Activated naive CD4-positive, alpha-beta T cell treated with anti-CD3 and anti-CD28 coated beads, Interleukin-2, amount 50 U/mL, for 72 hours (primary cell): ENCODE data around the gene ZDHHC20. TPM values are rescaled to one million over a fixed set of nuclear protein-coding genes. Genes with fewer than 3 reads are reported as not detected.

Experiments used
- ATAC-seq, 2 donors: fragments of 150-1000 bp; cut with Tn5 transposase; 2 replicates each; pipeline ENCODE4 v1.10.0; 2021; ENCODE audit warnings: mild to moderate bottlenecking in 2 of 2, moderate library complexity in 2 of 2
- DNase-seq, 2 donors: peaks; one replicate each; pipeline ENCODE4 v3.0.0; 2021 to 2022; ENCODE audit warnings: low spot score in 2 of 2
- H3K27ac Mint-ChIP-seq, 2 donors: one replicate each; pipeline ENCODE4 v1.8.0; 2022; ENCODE audit warnings: mild to moderate bottlenecking in 2 of 2, mixed read lengths in 2 of 2
- H3K36me3 Mint-ChIP-seq, 2 donors: one replicate each; pipeline ENCODE4 v1.8.0; 2022; ENCODE audit warnings: mixed read lengths in 2 of 2
- H3K9me3 Mint-ChIP-seq, 2 donors: one replicate each; pipeline ENCODE4 v1.8.0; 2022; ENCODE audit warnings: mixed read lengths in 2 of 2
- total RNA-seq, 2 donors: library from RNA; stranded (reverse); gene quantifications; one replicate each; pipeline ENCODE4 v1.2.3, GENCODE V29; 2022

The ZDHHC20 gene
- 10 to 100 TPM; 42.6 to 44.1 TPM for total RNA-seq

- Mint-ChIP-seq H3K27ac (peak within 1 kb of the TSS; percentile 89 to 92), H3K9me3 (no peaks in the 10 kb centered on the region), H3K36me3 (peaks cover 11 to 27% of the 10 kb centered on the region in 2 donors)
- DNase-seq (peak; percentile 91 to 96), ATAC-seq (peak; percentile 88 to 93)
Measured at GRCh38 chr13:21458813-21459701, at the start of gene ZDHHC20. ZDHHC20 (minus strand) TSS chr13:21459303; CDS start chr13:21459171, 132 bp downstream.

- H3K9me3 Mint-ChIP-seq = no peaks in the 10 kb centered on the region
- no peak overlapping the region for H3K27ac Mint-ChIP-seq
- no peak for DNase-seq
- peaks cover 0 to 10% of the 10 kb centered on the region in 2 donors for H3K36me3 Mint-ChIP-seq
- ATAC-seq = no peak
Measured at GRCh38 chr13:21504379-21504778, 45.3 kb upstream of the ZDHHC20 start.

GRCh38 chr13:21501686-21502085 lies 42.6 kb upstream of the ZDHHC20 start:
- H3K9me3 Mint-ChIP-seq = no peaks in the 10 kb centered on the region
- peaks cover 0 to 4% of the 10 kb centered on the region in 2 donors for H3K36me3 Mint-ChIP-seq
- ATAC-seq = no peak
- no peak overlapping the region for H3K27ac Mint-ChIP-seq
- no peak for DNase-seq

GRCh38 chr13:21486322-21486721 lies 27.2 kb upstream of the ZDHHC20 start:
- DNase-seq = no peak
- H3K9me3 Mint-ChIP-seq = peaks cover 10 to 27% of the 10 kb centered on the region in 2 donors
- no peak for ATAC-seq
- H3K27ac Mint-ChIP-seq = no peak overlapping the region
- H3K36me3 Mint-ChIP-seq = peaks cover 29 to 46% of the 10 kb centered on the region in 2 donors

- ATAC-seq (no peak), DNase-seq (no peak)
- Mint-ChIP-seq H3K9me3 (peaks cover 0 to 16% of the 10 kb centered on the region in 2 donors), H3K27ac (no peak overlapping the region), H3K36me3 (peaks cover 8 to 24% of the 10 kb centered on the region in 2 donors)
Measured at GRCh38 chr13:21483748-21484147, 24.6 kb upstream of the ZDHHC20 start.

- Mint-ChIP-seq H3K36me3 (peaks cover 0 to 5% of the 10 kb centered on the region in 2 donors), H3K9me3 (no peaks in the 10 kb centered on the region), H3K27ac (no peak overlapping the region)
- ATAC-seq = no peak
- DNase-seq = no peak
Measured at GRCh38 chr13:21481359-21481758, 22.3 kb upstream of the ZDHHC20 start.

- Mint-ChIP-seq H3K9me3 (no peaks in the 10 kb centered on the region), H3K36me3 (no peaks in the 10 kb centered on the region), H3K27ac (peak overlapping the region in 1 of 2 donors; percentile 72)
- peak in 1 of 2 donors; percentile 40 for DNase-seq
- peak; percentile 64 to 68 for ATAC-seq
Measured at GRCh38 chr13:21478881-21479808, 20.0 kb upstream of the ZDHHC20 start.

GRCh38 chr13:21476893-21477472 lies 17.9 kb upstream of the ZDHHC20 start:
- Mint-ChIP-seq H3K27ac (peak overlapping the region; percentile 29 to 47), H3K36me3 (no peaks in the 10 kb centered on the region), H3K9me3 (no peaks in the 10 kb centered on the region)
- ATAC-seq (peak; percentile 85 to 91), DNase-seq (peak; percentile 80 to 90)

- no peak for DNase-seq
- H3K9me3 Mint-ChIP-seq = peaks cover 4 to 10% of the 10 kb centered on the region in 2 donors
- H3K36me3 Mint-ChIP-seq = peaks cover 0 to 5% of the 10 kb centered on the region in 2 donors
- H3K27ac Mint-ChIP-seq = no peak overlapping the region
- no peak for ATAC-seq
Measured at GRCh38 chr13:21475115-21475514, 16.0 kb upstream of the ZDHHC20 start.

- peaks cover 4 to 15% of the 10 kb centered on the region in 2 donors for H3K9me3 Mint-ChIP-seq
- ATAC-seq (no peak), DNase-seq (no peak)
- H3K27ac Mint-ChIP-seq = no peak overlapping the region
- peaks cover 0 to 5% of the 10 kb centered on the region in 2 donors for H3K36me3 Mint-ChIP-seq
Measured at GRCh38 chr13:21470785-21471184, 11.7 kb upstream of the ZDHHC20 start.

- Mint-ChIP-seq H3K36me3 (peaks cover 0 to 2% of the 10 kb centered on the region in 2 donors), H3K27ac (no peak overlapping the region), H3K9me3 (peaks cover 4 to 12% of the 10 kb centered on the region in 2 donors)
- DNase-seq (no peak), ATAC-seq (no peak)
Measured at GRCh38 chr13:21466527-21466926, 7.4 kb upstream of the ZDHHC20 start.

GRCh38 chr13:21465710-21466160 lies 6.6 kb upstream of the ZDHHC20 start:
- ATAC-seq = no peak
- Mint-ChIP-seq H3K36me3 (no peaks in the 10 kb centered on the region), H3K27ac (no peak overlapping the region), H3K9me3 (peaks cover 2 to 8% of the 10 kb centered on the region in 2 donors)
- DNase-seq = no peak

- DNase-seq (no peak), ATAC-seq (no peak)
- Mint-ChIP-seq H3K27ac (no peak overlapping the region), H3K9me3 (no peaks in the 10 kb centered on the region), H3K36me3 (peaks cover 3 to 5% of the 10 kb centered on the region in 2 donors)
Measured at GRCh38 chr13:21463424-21463823, 4.3 kb upstream of the ZDHHC20 start.

- ATAC-seq (no peak), DNase-seq (no peak)
- Mint-ChIP-seq H3K36me3 (peaks cover 11 to 18% of the 10 kb centered on the region in 2 donors), H3K27ac (no peak overlapping the region), H3K9me3 (no peaks in the 10 kb centered on the region)
Measured at GRCh38 chr13:21461131-21461530, 2.0 kb upstream of the ZDHHC20 start.

GRCh38 chr13:21458451-21458812 lies 671 bp downstream of the ZDHHC20 start:
- Mint-ChIP-seq H3K36me3 (peaks cover 11 to 31% of the 10 kb centered on the region in 2 donors), H3K27ac (peak overlapping the region; percentile 83 to 92), H3K9me3 (no peaks in the 10 kb centered on the region)
- ATAC-seq (peak in 1 of 2 donors; percentile 38), DNase-seq (peak in 1 of 2 donors; percentile 46)

- DNase-seq (no peak), ATAC-seq (no peak)
- Mint-ChIP-seq H3K27ac (no peak overlapping the region), H3K9me3 (peaks cover 0 to 6% of the 10 kb centered on the region in 2 donors), H3K36me3 (peaks cover 9 to 47% of the 10 kb centered on the region in 2 donors)
Measured at GRCh38 chr13:21453387-21454081, 5.6 kb downstream of the ZDHHC20 start.
